NCI-H2029 treated with DMSO at 0.1 percent for 48 hours (cell line): ENCODE measurements around the gene RPP40.
"Not testable (repeated sequence)": the region's sequence is repeated elsewhere in the genome, so short reads cannot be mapped to it uniquely, and the experiment has no call there.

Experiments used
- DNase-seq: peaks from one replicate; lab custom pipeline; 2025; lab: John Stamatoyannopoulos, UW

RPP40 gene

GRCh38 chr6:5003604-5004372 lies at the start of gene RPP40:
RPP40 (minus strand) TSS chr6:5004037; CDS start chr6:5004002, 35 bp downstream.
- peak; percentile 98 for DNase-seq

- DNase-seq: no peak
Measured at GRCh38 chr6:5053038-5053437, 49.2 kb upstream of the RPP40 start.

GRCh38 chr6:5051394-5051793 lies 47.6 kb upstream of the RPP40 start:
- no peak for DNase-seq

- no peak for DNase-seq
Measured at GRCh38 chr6:5050009-5050408, 46.2 kb upstream of the RPP40 start.

GRCh38 chr6:5046430-5046829 lies 42.6 kb upstream of the RPP40 start:
- no peak for DNase-seq

- no peak for DNase-seq
Measured at GRCh38 chr6:5045416-5045815, 41.6 kb upstream of the RPP40 start.

GRCh38 chr6:5044866-5045265 lies 41.0 kb upstream of the RPP40 start:
- no peak for DNase-seq

GRCh38 chr6:5042436-5042835 lies 38.6 kb upstream of the RPP40 start:
- no peak for DNase-seq

- DNase-seq: no peak
Measured at GRCh38 chr6:5041955-5042354, 38.1 kb upstream of the RPP40 start.

GRCh38 chr6:5036269-5036668 lies 32.4 kb upstream of the RPP40 start:
- DNase-seq: no peak

GRCh38 chr6:5034736-5035135 lies 30.9 kb upstream of the RPP40 start:
- DNase-seq: no peak

GRCh38 chr6:5034328-5034727 lies 30.5 kb upstream of the RPP40 start:
- no peak for DNase-seq

- not testable (repeated sequence) for DNase-seq
Measured at GRCh38 chr6:5033214-5033904, 29.5 kb upstream of the RPP40 start.

- DNase-seq: not testable (repeated sequence)
Measured at GRCh38 chr6:5032706-5033105, 28.9 kb upstream of the RPP40 start.

GRCh38 chr6:5031150-5031549 lies 27.3 kb upstream of the RPP40 start:
- no peak for DNase-seq

- peak; percentile 90 for DNase-seq
Measured at GRCh38 chr6:5030596-5031136, 26.8 kb upstream of the RPP40 start.

GRCh38 chr6:5029609-5030008 lies 25.8 kb upstream of the RPP40 start:
- DNase-seq: no peak

GRCh38 chr6:5028921-5029320 lies 25.1 kb upstream of the RPP40 start:
- DNase-seq: no peak

- no peak for DNase-seq
Measured at GRCh38 chr6:5028301-5028700, 24.5 kb upstream of the RPP40 start.

- peak; percentile 83 for DNase-seq
Measured at GRCh38 chr6:5025911-5026819, 22.3 kb upstream of the RPP40 start.

GRCh38 chr6:5023923-5024322 lies 20.1 kb upstream of the RPP40 start:
- no peak for DNase-seq

GRCh38 chr6:5020142-5020541 lies 16.3 kb upstream of the RPP40 start:
- DNase-seq: no peak
